Measurements from ENCODE around the gene GPR34.
A peak's percentile ranks its signal among the peaks of the same experiment; 100 is the strongest.
"Not testable (repeated sequence)": the region's sequence is repeated elsewhere in the genome, so short reads cannot be mapped to it uniquely, and the experiment has no call there.

The GPR34 gene, protein sequence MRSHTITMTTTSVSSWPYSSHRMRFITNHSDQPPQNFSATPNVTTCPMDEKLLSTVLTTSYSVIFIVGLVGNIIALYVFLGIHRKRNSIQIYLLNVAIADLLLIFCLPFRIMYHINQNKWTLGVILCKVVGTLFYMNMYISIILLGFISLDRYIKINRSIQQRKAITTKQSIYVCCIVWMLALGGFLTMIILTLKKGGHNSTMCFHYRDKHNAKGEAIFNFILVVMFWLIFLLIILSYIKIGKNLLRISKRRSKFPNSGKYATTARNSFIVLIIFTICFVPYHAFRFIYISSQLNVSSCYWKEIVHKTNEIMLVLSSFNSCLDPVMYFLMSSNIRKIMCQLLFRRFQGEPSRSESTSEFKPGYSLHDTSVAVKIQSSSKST

GRCh38 chrX:41688835-41689234 is at the start of gene GPR34:
GPR34 (plus strand) TSS chrX:41688973; CDS start chrX:41695634, 6,661 bp downstream.
- Histone ChIP-seq H3K4me2 (ENCODE audit: low read depth, low read length, poor library complexity, severe bottlenecking) (peak within 1 kb of the TSS; percentile 46), H3K27ac (ENCODE audit: low read depth, low read length) (peak within 1 kb of the TSS; percentile 47)

GRCh38 chrX:41646201-41646600 is 42.6 kb upstream of the GPR34 start:
- not testable (repeated sequence) for H2AFZ ChIP-seq (ENCODE audit: low read depth, low read length, severe bottlenecking); H3K79me2 ChIP-seq (ENCODE audit: insufficient read depth, low read length); H3K4me2 ChIP-seq (ENCODE audit: low read depth, low read length, poor library complexity, severe bottlenecking); H3F3A ChIP-seq (ENCODE audit: insufficient read depth); H4K20me1 ChIP-seq (ENCODE audit: low read depth, low read length); H3K9me3 ChIP-seq (ENCODE audit: insufficient read depth, low read length); H3K36me3 ChIP-seq (ENCODE audit: low read length); H3K9ac ChIP-seq (ENCODE audit: low read length); H3K27me3 ChIP-seq (ENCODE audit: low read length); H3K27ac ChIP-seq (ENCODE audit: low read depth, low read length); H3K4me3 ChIP-seq (ENCODE audit: insufficient read depth, low read length, poor library complexity, severe bottlenecking); H3K9me2 ChIP-seq (replicated peaks; ENCODE audit: insufficient read depth, low read length)

More at GRCh38 chrX:41688835-41689234, at the start of gene GPR34:
- Histone ChIP-seq H2AFZ (ENCODE audit: low read depth, low read length, severe bottlenecking) (no peak within 1 kb of the TSS), H3F3A (ENCODE audit: insufficient read depth) (0 out of 2 replicates have a peak, but pooled peaks cover 5% of the 10 kb centered on the region), H3K79me2 (ENCODE audit: insufficient read depth, low read length) (no peaks in the 10 kb centered on the region), H3K27me3 (ENCODE audit: low read length) (no peaks in the 10 kb centered on the region), H4K20me1 (ENCODE audit: low read depth, low read length) (no peaks in the 10 kb centered on the region), H3K9me3 (ENCODE audit: insufficient read depth, low read length) (no peaks in the 10 kb centered on the region), H3K36me3 (ENCODE audit: low read length) (no peaks in the 10 kb centered on the region), H3K9ac (ENCODE audit: low read length) (no peak within 1 kb of the TSS), H3K9me2 (replicated peaks; ENCODE audit: insufficient read depth, low read length) (no peaks in the 10 kb centered on the region), H3K4me3 (ENCODE audit: insufficient read depth, low read length, poor library complexity, severe bottlenecking) (no peak within 1 kb of the TSS)
- TF ChIP-seq EZH2phosphoT487 (conservative IDR thresholded peaks at IDR 0.05; ENCODE audit: low read length), result no peak
- no peak for TF ChIP-seq CTCF (IDR thresholded peaks at IDR 0.05; ENCODE audit: insufficient read depth, low read length, poor library complexity, severe bottlenecking)

DNA sequence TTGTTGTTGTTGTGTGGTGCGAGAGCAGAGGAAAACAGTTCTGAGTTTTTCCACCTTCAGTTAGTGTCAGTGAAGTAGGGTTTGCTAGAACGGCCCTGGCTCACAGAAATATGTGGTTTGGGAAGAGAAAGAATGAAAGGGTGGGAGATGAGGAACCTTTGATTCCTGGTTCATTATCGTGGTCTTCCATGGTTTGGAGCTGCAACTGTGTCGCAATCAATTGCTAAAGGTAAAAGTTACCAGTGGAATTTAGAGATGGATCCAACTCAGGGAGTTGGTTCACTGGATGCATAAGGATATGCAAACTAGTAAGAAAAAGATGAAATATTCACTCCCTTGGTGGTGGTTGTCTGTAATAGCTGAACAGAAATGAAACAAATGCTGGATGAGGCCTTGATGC is 35.6 kb upstream of the GPR34 start:
- no peaks in the 10 kb centered on the region for H3K9me2 ChIP-seq (replicated peaks; ENCODE audit: insufficient read depth, low read length)
- no peak overlapping the region for H3K9ac ChIP-seq (ENCODE audit: low read length)

More for the DNA sequence above, 35.6 kb upstream of the GPR34 start:
- Histone ChIP-seq H3F3A (ENCODE audit: insufficient read depth) (no peaks in the 10 kb centered on the region), H3K4me2 (ENCODE audit: low read depth, low read length, poor library complexity, severe bottlenecking) (no peak overlapping the region), H2AFZ (ENCODE audit: low read depth, low read length, severe bottlenecking) (no peak overlapping the region), H3K79me2 (ENCODE audit: insufficient read depth, low read length) (no peaks in the 10 kb centered on the region), H4K20me1 (ENCODE audit: low read depth, low read length) (no peaks in the 10 kb centered on the region), H3K36me3 (ENCODE audit: low read length) (peaks cover 5% of the 10 kb centered on the region; the same call in 1 of the 2 replicates), H3K27me3 (ENCODE audit: low read length) (no peaks in the 10 kb centered on the region), H3K27ac (ENCODE audit: low read depth, low read length) (no peak overlapping the region), H3K4me3 (ENCODE audit: insufficient read depth, low read length, poor library complexity, severe bottlenecking) (no peak overlapping the region), H3K9me3 (ENCODE audit: insufficient read depth, low read length) (no peaks in the 10 kb centered on the region)
- no peak for TF ChIP-seq CTCF (IDR thresholded peaks at IDR 0.05; ENCODE audit: insufficient read depth, low read length, poor library complexity, severe bottlenecking)
- TF ChIP-seq EZH2phosphoT487 (conservative IDR thresholded peaks at IDR 0.05; ENCODE audit: low read length), result no peak

Data from SU-DHL-6 (cell line).